Activated CD8-positive, alpha-beta T cell treated with anti-CD3 and anti-CD28 coated beads, Interleukin-2, amount 10 ng/mL, durations not matched to agents 7 days and 5 days (primary cell): ENCODE measurements around the gene OTULINL. TPM values are rescaled to one million over a fixed set of nuclear protein-coding genes. Genes with fewer than 3 reads are reported as not detected.
"Not testable (repeated sequence)": the region's sequence is repeated elsewhere in the genome, so short reads cannot be mapped to it uniquely, and the experiment has no call there.

Source experiments
- ATAC-seq: fragments of 150-1000 bp; cut with Tn5 transposase; one replicate; pipeline ENCODE4 v1.10.0; 2021; ENCODE audit warnings: moderate library complexity
- CTCF ChIA-PET: fragments of 350-600 bp; sonication (Branson Sonifier 250); formaldehyde crosslinking; loops from one replicate; lab custom pipeline; 2021; ENCODE audit warnings: antibody characterized with exemption; lab: Charles Lee
- POLR2A ChIA-PET: fragments of 350-600 bp; sonication (Branson Sonifier 250); formaldehyde crosslinking; loops from one replicate; lab custom pipeline; 2021; ENCODE audit warnings: antibody characterized with exemption; lab: Charles Lee
- DNase-seq: peaks from one replicate; pipeline ENCODE4 v3.0.0-alpha.2; 2020
- H3K27ac Mint-ChIP-seq: one replicate; pipeline ENCODE4 v1.8.0; 2021; ENCODE audit warnings: mild to moderate bottlenecking, mixed read lengths
- H3K27me3 Mint-ChIP-seq: one replicate; pipeline ENCODE4 v1.8.0; 2021; ENCODE audit warnings: low read depth, mixed read lengths
- H3K36me3 Mint-ChIP-seq: one replicate; pipeline ENCODE4 v1.8.0; 2021; ENCODE audit warnings: low read depth, mixed read lengths
- H3K4me1 Mint-ChIP-seq: one replicate; pipeline ENCODE4 v1.8.0; 2021; ENCODE audit warnings: low read depth, mixed read lengths
- H3K4me3 Mint-ChIP-seq: one replicate; pipeline ENCODE4 v1.8.0; 2021; ENCODE audit warnings: mild to moderate bottlenecking, mixed read lengths
- H3K9me3 Mint-ChIP-seq: one replicate; pipeline ENCODE4 v1.8.0; 2022; ENCODE audit warnings: mixed read lengths; ENCODE audit not compliant: insufficient read depth
- total RNA-seq, 2 experiments: library from RNA; stranded (reverse); gene quantifications; one replicate each; pipeline ENCODE4 v1.2.3, GENCODE V29; 2021

The OTULINL gene
- 10 to 100 TPM; 59.6 to 68.3 TPM for total RNA-seq

GRCh38 chr5:14581106-14581890 lies at the start of gene OTULINL:
Gene OTULINL (plus strand): TSS chr5:14581792. CDS start chr5:14581895, 103 bp downstream.
- peaks cover 15% of the 10 kb centered on the region for H3K27me3 Mint-ChIP-seq
- H3K27ac Mint-ChIP-seq: peak within 1 kb of the TSS; percentile 87
- ATAC-seq (peak; percentile 91), DNase-seq (peak; percentile 91)
- ChIA-PET POLR2A (interaction anchor here (0.6 to 4.8 kb wide), 11 partner anchors 12 to 216 kb away, joined by 3 to 95 read pairs (median 4); no protein-coding TSS in a partner anchor), CTCF (interaction anchor here (0.9 to 6.4 kb wide), 13 partner anchors 12 to 218 kb away, joined by 3 to 56 read pairs (median 5); no protein-coding TSS in a partner anchor)
- peaks cover 43% of the 10 kb centered on the region for H3K4me1 Mint-ChIP-seq
- H3K9me3 Mint-ChIP-seq: no peaks in the 10 kb centered on the region
- H3K36me3 Mint-ChIP-seq: peaks cover 30% of the 10 kb centered on the region
- peak within 1 kb of the TSS; percentile 84 for H3K4me3 Mint-ChIP-seq

DNA sequence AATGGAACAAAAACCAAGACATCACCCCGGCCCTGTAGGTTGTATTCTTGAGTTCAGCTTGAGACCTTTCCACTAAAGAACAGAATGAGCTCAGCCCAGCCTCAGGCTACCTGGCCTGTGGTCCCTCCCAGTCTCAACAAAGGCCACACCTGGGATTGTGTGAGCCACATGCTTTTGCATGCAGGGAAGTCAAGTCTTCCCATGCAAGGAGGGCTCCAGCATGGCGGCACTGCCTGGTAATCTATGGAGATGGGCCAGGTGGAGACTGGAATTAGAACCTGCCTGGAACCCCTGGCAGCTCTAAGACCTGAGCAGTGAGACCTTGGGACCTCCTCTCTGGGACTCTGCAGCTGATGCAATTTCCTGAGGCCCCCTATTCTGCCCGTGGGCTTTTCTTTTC lies 49.4 kb upstream of the OTULINL start:
- Mint-ChIP-seq H3K27me3 (no peaks in the 10 kb centered on the region), H3K4me3 (no peak overlapping the region), H3K4me1 (peaks cover 8% of the 10 kb centered on the region), H3K9me3 (no peaks in the 10 kb centered on the region), H3K27ac (no peak overlapping the region), H3K36me3 (no peaks in the 10 kb centered on the region)
- CTCF ChIA-PET: interaction anchor here (0.9 kb wide), 1 partner anchor 117 kb away, joined by 3 read pairs; no protein-coding TSS in a partner anchor
- DNase-seq (no peak), ATAC-seq (no peak)
- POLR2A ChIA-PET: no interaction called here

DNA sequence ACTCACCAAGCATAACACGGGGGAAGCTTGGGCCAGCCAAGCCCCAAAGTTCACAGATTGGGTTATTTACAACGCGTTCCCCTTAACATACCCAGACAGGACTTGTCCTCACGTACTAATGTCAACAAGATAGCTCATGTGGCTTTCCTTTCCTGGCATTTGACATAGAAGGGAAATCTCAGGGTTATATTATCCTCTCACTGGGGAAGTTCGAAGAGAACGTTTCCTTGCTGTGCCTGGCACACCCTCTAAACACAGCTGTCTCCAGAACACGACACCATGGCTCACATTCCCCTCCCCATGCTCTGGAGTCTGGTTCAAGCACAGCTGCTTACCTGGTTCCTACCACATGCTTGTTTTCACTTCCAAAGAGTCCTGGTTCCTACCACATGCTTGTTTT lies 46.8 kb upstream of the OTULINL start:
- Mint-ChIP-seq H3K27ac (no peak overlapping the region), H3K27me3 (peaks cover 3% of the 10 kb centered on the region), H3K9me3 (peaks cover 4% of the 10 kb centered on the region), H3K36me3 (no peaks in the 10 kb centered on the region), H3K4me1 (peaks cover 8% of the 10 kb centered on the region), H3K4me3 (no peak overlapping the region)
- ChIA-PET CTCF (interaction anchor here (1.0 kb wide), 1 partner anchor 115 kb away, joined by 3 read pairs; no protein-coding TSS in a partner anchor), POLR2A (no interaction called here)
- no peak for DNase-seq
- no peak for ATAC-seq

GRCh38 chr5:14545308-14545707 lies 36.3 kb upstream of the OTULINL start:
- POLR2A ChIA-PET: no interaction called here
- H3K27me3 Mint-ChIP-seq: no peaks in the 10 kb centered on the region
- no peak overlapping the region for H3K27ac Mint-ChIP-seq
- CTCF ChIA-PET: interaction anchor here (0.9 kb wide), 1 partner anchor 193 kb away, joined by 3 read pairs; no protein-coding TSS in a partner anchor
- H3K9me3 Mint-ChIP-seq: peaks cover 16% of the 10 kb centered on the region
- DNase-seq (no peak), ATAC-seq (no peak)
- H3K36me3 Mint-ChIP-seq: peaks cover 14% of the 10 kb centered on the region
- peaks cover 9% of the 10 kb centered on the region for H3K4me1 Mint-ChIP-seq
- H3K4me3 Mint-ChIP-seq: no peak overlapping the region

DNA sequence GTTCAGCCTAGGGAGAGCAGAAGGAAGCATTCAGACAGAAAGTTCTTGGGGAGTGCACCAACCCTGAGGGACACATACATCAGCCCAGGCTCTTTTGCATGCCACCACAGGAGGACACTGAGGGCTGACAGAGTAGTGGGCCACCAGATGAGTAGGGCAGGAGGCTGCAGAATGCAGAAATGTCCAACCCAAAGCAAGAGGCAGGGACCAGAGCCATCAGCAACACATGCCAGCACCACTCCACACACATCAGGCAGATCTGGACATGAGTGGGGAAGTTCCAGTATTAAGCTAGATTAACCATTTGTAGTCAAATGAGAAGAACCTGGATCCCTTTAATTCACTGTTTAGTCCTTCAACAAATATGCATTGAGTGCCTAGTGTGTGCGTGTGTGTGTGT lies 35.7 kb upstream of the OTULINL start:
- H3K4me3 Mint-ChIP-seq: no peak overlapping the region
- peaks cover 3% of the 10 kb centered on the region for H3K27me3 Mint-ChIP-seq
- peaks cover 11% of the 10 kb centered on the region for H3K36me3 Mint-ChIP-seq
- H3K9me3 Mint-ChIP-seq: peaks cover 11% of the 10 kb centered on the region
- CTCF ChIA-PET: no interaction called here
- DNase-seq: no peak
- peaks cover 9% of the 10 kb centered on the region for H3K4me1 Mint-ChIP-seq
- POLR2A ChIA-PET: no interaction called here
- ATAC-seq: no peak
- H3K27ac Mint-ChIP-seq: no peak overlapping the region

DNA sequence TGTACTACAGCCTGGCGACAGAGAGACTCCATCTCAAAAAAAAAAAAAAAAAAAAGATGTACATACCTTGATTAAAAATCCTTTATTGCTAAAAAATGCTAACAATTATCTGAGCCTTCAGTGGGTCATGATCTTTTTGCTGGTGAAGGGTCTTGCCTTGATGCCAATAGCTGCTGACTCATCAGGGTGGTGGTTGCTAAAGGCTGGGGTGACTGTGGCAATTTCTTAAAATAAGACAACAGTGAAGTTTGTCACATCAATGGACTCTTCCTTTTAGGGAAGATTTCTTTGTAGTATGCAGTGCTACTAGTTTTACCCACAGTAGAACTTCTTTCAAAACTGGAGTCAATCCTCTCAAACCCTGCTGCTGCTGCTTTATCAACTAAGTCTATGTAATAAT lies 33.9 kb upstream of the OTULINL start:
- peaks cover 3% of the 10 kb centered on the region for H3K27me3 Mint-ChIP-seq
- POLR2A ChIA-PET: no interaction called here
- no peak for DNase-seq
- no peak overlapping the region for H3K4me3 Mint-ChIP-seq
- H3K36me3 Mint-ChIP-seq: peaks cover 3% of the 10 kb centered on the region
- H3K9me3 Mint-ChIP-seq: no peaks in the 10 kb centered on the region
- ATAC-seq: no peak
- no peak overlapping the region for H3K27ac Mint-ChIP-seq
- CTCF ChIA-PET: no interaction called here
- peaks cover 7% of the 10 kb centered on the region for H3K4me1 Mint-ChIP-seq

DNA sequence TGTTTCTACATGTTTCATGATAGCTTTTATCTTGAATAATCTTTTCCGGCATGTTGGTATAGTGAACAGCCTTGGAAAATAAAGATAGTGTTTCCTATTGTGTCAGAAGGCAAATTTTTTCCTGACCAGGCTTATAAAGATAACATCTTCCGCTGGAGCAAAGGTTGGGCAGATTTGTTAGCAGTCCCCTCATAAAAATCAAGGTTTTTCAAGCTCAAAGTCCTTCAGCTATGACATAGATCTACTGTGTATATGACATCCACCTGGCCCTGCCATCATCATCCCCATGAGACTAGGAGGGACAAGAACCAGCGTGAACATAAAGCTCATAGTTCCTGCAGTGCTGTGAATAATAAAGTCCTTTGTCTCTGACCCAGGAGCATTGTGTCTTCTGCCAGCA lies 30.4 kb upstream of the OTULINL start:
- Mint-ChIP-seq H3K9me3 (peaks cover 19% of the 10 kb centered on the region), H3K27me3 (peaks cover 7% of the 10 kb centered on the region), H3K4me3 (no peak overlapping the region), H3K27ac (no peak overlapping the region), H3K4me1 (peaks cover 7% of the 10 kb centered on the region), H3K36me3 (peaks cover 3% of the 10 kb centered on the region)
- ATAC-seq (no peak), DNase-seq (no peak)
- POLR2A ChIA-PET: no interaction called here
- CTCF ChIA-PET: interaction anchor here (1.2 to 1.6 kb wide), 3 partner anchors 36 to 97 kb away, joined by 3 to 4 read pairs (median 3); no protein-coding TSS in a partner anchor

- Mint-ChIP-seq H3K27ac (no peak overlapping the region), H3K9me3 (peaks cover 19% of the 10 kb centered on the region), H3K4me3 (no peak overlapping the region), H3K27me3 (peaks cover 7% of the 10 kb centered on the region), H3K36me3 (peaks cover 3% of the 10 kb centered on the region), H3K4me1 (peaks cover 7% of the 10 kb centered on the region)
- ATAC-seq: no peak
- DNase-seq: no peak
- ChIA-PET POLR2A (no interaction called here), CTCF (interaction anchor here (1.2 to 1.6 kb wide), 3 partner anchors 35 to 97 kb away, joined by 3 to 4 read pairs (median 3); no protein-coding TSS in a partner anchor)
These were observed 29.6 kb upstream of the OTULINL start for GRCh38 chr5:14552017-14552416.

DNA sequence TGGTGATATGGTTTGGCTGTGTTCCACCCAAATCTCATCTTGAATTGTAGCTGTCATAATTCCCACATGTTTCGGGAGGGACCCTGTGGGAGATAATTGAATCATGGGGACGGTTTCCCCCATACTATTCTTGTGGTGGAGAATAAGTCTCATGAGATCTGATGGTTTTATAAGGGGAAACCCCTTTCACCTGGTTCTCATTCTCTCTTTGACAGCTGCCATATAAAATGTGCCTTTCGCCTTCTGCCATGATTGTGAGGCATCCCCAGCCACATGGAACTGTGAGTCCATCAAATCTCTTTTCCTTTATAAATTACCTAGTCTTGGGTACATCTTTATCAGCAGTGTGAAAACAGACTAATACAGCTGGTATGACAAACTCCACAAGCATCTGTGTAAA lies 27.3 kb upstream of the OTULINL start:
- H3K27me3 Mint-ChIP-seq, H3K36me3 Mint-ChIP-seq, H3K27ac Mint-ChIP-seq, POLR2A ChIA-PET, H3K4me3 Mint-ChIP-seq, DNase-seq, CTCF ChIA-PET, ATAC-seq, H3K4me1 Mint-ChIP-seq: not testable (repeated sequence)
- H3K9me3 Mint-ChIP-seq: peaks cover 19% of the 10 kb centered on the region

DNA sequence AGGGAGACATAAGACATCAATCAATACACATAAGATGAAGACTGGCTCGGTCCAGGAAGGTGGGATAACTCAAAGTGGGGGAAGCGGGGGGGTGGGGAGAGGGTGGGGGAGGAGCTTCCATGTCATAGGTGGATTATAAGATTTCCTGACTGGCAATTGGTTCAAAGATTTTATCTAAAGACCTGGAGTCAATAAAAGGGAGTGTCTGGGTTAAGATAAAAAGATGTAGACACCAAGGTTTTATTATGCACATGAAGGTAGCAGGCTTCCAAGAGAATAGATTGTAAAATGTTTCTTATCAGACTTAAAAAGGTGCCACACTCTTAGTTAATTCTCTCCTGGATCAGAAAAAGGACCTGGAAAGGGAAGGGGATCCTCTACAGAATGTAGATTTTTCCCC lies 25.6 kb upstream of the OTULINL start:
- ATAC-seq (no peak), DNase-seq (no peak)
- H3K4me3 Mint-ChIP-seq: no peak overlapping the region
- CTCF ChIA-PET: interaction anchor here (1.2 kb wide), 1 partner anchor 28 kb away, joined by 3 read pairs; no protein-coding TSS in a partner anchor
- peaks cover 2% of the 10 kb centered on the region for H3K36me3 Mint-ChIP-seq
- H3K4me1 Mint-ChIP-seq: peaks cover 20% of the 10 kb centered on the region
- POLR2A ChIA-PET: interaction anchor here (0.6 kb wide), 1 partner anchor 22 kb away, joined by 3 read pairs; no protein-coding TSS in a partner anchor
- H3K27ac Mint-ChIP-seq: no peak overlapping the region
- H3K27me3 Mint-ChIP-seq: peaks cover 3% of the 10 kb centered on the region
- H3K9me3 Mint-ChIP-seq: peaks cover 19% of the 10 kb centered on the region

GRCh38 chr5:14557203-14557770 lies 24.3 kb upstream of the OTULINL start:
- DNase-seq (no peak), ATAC-seq (no peak)
- H3K4me3 Mint-ChIP-seq: no peak overlapping the region
- H3K27ac Mint-ChIP-seq: no peak overlapping the region
- peaks cover 3% of the 10 kb centered on the region for H3K27me3 Mint-ChIP-seq
- peaks cover 19% of the 10 kb centered on the region for H3K9me3 Mint-ChIP-seq
- ChIA-PET CTCF (no interaction called here), POLR2A (no interaction called here)
- peaks cover 2% of the 10 kb centered on the region for H3K36me3 Mint-ChIP-seq
- peaks cover 25% of the 10 kb centered on the region for H3K4me1 Mint-ChIP-seq
